Esophagus mucosa (tissue), 1 donor: ENCODE data around the gene SLC15A4. TPM values are rescaled to one million over a fixed set of nuclear protein-coding genes. Genes with fewer than 3 reads are reported as not detected.
"Not testable (repeated sequence)": the region's sequence is repeated elsewhere in the genome, so short reads cannot be mapped to it uniquely, and the experiment has no call there.

Experiments used
- ATAC-seq: fragments of 200-7000 bp; cut with Tn5 transposase; one replicate; pipeline ENCODE4 v1.9.1; 2020
- total RNA-seq: library from RNA; stranded (reverse); gene quantifications from one replicate; pipeline ENCODE4 v1.2.4, GENCODE V29; 2023
- donor health status: DM: yes; HTN: yes; CAD: no.

SLC15A4 gene
- 12.8 TPM for total RNA-seq

- peak; percentile 99 for ATAC-seq
Measured at GRCh38 chr12:128823916-128824839, at the start of gene SLC15A4. Gene SLC15A4 (minus strand): TSS chr12:128823958. CDS start chr12:128823943, 15 bp downstream.

GRCh38 chr12:128872303-128872702 is 48.5 kb upstream of the SLC15A4 start:
- ATAC-seq, result no peak

- ATAC-seq, result no peak
Measured at GRCh38 chr12:128871516-128871892, 47.7 kb upstream of the SLC15A4 start.

GRCh38 chr12:128867466-128867865 is 43.7 kb upstream of the SLC15A4 start:
- no peak for ATAC-seq

- no peak for ATAC-seq
Measured at GRCh38 chr12:128864516-128865186, 40.9 kb upstream of the SLC15A4 start.

GRCh38 chr12:128863957-128864356 is 40.2 kb upstream of the SLC15A4 start:
- peak; percentile 39 for ATAC-seq

GRCh38 chr12:128861226-128862016 is 37.7 kb upstream of the SLC15A4 start:
- ATAC-seq, result no peak

DNA sequence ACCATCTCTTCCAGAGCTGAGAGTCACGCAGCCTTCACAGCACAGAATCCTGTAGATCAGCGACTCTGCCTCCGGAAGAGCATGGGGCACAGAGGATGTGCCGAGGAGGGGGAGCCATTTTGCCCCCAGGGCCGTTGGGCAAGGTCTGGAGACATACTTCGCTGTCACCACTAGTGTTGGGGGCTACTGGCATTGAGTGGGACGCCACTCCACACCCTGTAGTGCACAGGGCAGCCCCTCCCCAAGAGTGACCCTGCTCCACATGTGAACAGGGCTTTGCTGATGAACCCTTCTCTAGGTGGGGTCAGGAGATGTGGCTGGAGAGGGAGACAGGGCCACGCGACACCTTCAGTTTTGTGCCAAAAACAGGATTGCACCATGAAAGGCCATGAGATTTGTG is 35.6 kb upstream of the SLC15A4 start:
- ATAC-seq, result no peak

GRCh38 chr12:128857133-128857763 is 33.5 kb upstream of the SLC15A4 start:
- no peak for ATAC-seq

GRCh38 chr12:128856791-128857078 is 33.0 kb upstream of the SLC15A4 start:
- ATAC-seq, result no peak

- ATAC-seq, result no peak
Measured at GRCh38 chr12:128856035-128856790, 32.5 kb upstream of the SLC15A4 start.

DNA sequence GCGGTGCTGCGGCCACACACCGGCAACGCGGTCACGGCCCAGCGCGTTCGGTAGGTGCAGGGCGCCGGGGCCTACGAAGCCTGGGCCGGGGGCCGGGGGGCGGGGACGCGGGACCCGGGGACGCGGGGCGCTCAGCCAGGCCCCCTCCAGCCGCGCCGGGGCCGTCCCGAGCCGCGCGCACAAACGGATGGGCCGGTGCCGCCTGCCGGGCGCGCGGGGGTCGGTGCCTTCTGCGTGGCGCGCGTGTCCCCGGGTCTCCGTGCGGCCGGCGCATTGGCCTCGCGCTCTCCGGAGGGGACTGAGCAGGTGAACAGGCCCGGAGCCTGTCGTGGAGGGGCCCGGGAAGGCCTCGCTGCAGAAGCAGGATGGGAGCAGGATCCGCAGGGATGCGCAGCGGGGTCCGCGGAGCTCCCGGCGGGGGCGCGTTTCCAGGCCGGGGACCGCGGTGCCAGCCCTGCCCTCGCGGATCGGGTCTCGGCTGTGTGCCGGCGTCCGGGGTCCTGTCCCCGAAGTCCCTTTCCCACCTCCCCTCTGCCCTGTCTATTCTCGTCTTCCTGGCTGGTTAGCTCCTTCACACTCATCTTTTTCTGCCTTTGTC is 29.9 kb upstream of the SLC15A4 start:
- ATAC-seq, result peak; percentile 15

GRCh38 chr12:128852885-128853599 is 29.3 kb upstream of the SLC15A4 start, which contains the start of gene GLT1D1:
Gene GLT1D1 (plus strand): TSS chr12:128853478. CDS start chr12:128853582, 104 bp downstream.
- no peak for ATAC-seq

DNA sequence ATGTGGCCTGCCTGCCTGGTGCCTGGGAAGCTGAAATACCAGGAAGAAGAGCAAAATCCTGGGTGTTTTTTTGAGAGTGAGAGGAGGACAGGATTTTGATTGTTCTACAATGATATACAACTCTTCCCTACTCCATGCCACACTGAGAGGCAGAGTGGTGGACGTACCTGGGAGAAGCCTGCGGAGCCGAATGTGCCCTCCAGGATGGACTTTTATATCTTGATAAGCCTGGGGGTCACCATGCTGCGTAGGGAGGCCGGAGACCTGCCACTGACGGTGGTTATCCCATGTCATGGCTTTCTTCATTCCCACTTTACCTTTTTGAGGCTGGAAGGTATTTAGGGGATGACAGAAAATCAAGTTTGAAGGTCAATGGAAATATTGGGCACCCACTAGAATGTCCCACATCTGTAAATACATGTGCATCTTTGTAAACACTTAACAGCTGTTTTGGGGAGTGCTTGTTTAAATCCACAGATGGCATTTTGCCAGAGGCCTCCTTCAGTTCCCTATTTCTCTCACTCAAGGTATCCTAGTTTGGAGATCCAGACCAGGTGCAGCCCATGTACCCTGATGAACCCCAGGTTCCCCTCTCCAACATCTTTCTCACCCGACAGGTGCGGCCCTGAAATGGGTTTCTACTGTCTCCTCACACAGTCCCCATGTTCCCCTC is 28.4 kb upstream of the SLC15A4 start:
- ATAC-seq, result no peak

DNA sequence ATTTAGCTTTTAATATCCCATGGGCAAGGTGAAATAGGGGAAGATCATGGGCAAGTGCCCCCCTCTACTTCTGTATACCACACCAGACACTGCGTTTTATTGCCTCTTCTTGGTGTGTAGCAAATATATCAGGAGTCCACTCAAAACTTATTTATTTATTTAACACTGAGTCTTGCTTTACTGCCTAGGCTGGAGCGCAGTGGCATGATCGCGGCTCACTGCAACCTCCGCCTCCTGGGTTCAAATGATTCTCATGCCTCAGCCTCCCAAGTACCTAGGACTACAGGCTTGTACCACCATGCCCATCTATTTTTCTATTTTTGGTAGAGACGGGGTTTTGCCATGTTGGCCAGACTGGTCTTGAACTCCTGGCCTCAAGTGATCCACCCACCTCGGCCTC is 27.7 kb upstream of the SLC15A4 start:
- ATAC-seq, result not testable (repeated sequence)

DNA sequence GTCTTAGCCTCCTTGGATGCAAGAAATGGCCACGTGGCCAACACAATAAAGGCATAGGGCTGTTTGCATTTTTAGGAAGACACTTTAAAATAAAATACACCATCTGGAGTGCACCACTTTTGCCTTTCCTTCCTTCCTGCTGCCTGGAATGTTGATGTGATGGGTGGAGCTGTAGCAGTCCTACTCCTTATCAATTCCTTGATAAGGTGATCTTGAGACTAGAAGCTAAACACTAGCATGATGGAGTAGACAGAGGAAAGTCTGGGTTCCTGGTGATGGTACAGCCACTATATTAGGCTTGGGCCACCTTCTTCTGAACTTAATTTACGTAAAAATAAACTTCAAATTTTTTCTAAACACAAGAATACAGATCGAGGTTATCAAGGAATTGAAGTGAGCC is 26.6 kb upstream of the SLC15A4 start:
- no peak for ATAC-seq

- ATAC-seq, result not testable (repeated sequence)
Measured at GRCh38 chr12:128849806-128850205, 26.0 kb upstream of the SLC15A4 start.

- ATAC-seq, result no peak
Measured at GRCh38 chr12:128848371-128848770, 24.6 kb upstream of the SLC15A4 start.

DNA sequence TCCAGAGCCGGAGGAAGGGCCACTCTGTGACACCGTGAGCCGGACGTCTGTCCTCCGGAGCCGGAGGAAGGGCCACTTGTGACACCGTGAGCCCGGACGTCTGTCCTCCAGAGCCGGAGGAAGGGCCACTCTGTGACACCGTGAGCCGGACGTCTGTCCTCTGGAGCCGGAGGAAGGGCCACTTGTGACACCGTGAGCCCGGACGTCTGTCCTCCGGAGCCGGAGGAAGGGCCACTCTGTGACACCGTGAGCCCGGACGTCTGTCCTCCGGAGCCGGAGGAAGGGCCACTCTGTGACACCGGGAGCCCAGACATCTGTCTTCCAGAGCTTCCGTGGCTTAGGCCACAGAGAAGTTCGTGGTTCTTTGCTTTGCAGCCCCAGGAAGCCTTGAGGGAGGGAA is 22.9 kb upstream of the SLC15A4 start:
- ATAC-seq, result not testable (repeated sequence)

DNA sequence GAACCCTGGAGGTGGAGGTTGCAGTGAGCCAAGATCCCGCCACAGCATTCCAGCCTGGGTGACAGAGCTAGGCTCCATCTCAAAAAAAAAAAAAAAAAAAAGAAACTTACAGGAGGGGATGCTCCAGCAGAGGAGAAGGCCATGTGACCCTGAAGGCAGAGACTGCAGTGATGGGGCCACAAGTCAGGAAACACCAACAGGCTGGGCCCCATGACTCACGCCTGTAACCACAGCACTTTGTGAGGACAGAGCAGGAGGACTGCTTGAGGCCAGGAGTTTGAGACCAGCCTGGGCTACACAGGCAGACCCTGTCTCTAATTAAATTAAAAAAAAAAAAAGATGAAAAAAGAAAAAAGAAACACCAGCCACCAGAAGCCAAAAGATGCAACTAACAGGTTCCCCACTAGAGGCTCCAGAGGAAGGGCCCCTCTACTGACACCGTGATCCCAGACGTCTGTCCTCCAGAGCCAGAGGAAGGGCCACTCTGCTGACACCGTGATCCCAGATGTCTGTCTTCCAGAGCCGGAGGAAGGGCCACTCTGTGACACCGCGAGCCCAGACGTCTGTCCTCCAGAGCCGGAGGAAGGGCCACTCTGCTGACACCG is 20.4 kb upstream of the SLC15A4 start:
- no peak for ATAC-seq
